Measurements from ENCODE around the gene AUP1. TPM values are rescaled to one million over a fixed set of nuclear protein-coding genes. Genes with fewer than 3 reads are reported as not detected.

AUP1 gene
- total and polyA plus RNA-seq, 10 of the 15 experiments (the other 5 are each of a cell fraction or from before 2014, with no cell fraction given), result 39.1 to 215 (median 138) TPM

DNA sequence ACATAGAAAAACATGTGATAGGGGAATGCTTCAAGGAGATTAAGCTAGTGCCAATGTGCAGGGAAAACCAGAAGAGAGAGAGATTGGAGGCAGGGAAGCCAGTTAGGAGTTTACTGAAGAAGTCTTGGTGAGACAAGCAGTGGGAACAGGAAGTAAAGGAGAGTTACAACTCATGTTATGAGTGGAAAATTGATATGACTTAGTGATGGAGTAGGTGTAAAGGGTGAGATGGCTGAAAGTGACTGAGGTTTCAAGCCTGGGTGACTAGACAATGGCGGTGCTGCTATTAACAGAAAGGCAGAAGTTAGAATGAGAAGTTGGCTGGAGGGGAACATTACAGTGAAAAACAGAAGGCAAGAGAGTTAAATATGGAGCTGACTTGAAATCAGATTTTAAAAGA, 41.6 kb upstream of the AUP1 start (continued):
- TF ChIP-seq, protein P1, sequence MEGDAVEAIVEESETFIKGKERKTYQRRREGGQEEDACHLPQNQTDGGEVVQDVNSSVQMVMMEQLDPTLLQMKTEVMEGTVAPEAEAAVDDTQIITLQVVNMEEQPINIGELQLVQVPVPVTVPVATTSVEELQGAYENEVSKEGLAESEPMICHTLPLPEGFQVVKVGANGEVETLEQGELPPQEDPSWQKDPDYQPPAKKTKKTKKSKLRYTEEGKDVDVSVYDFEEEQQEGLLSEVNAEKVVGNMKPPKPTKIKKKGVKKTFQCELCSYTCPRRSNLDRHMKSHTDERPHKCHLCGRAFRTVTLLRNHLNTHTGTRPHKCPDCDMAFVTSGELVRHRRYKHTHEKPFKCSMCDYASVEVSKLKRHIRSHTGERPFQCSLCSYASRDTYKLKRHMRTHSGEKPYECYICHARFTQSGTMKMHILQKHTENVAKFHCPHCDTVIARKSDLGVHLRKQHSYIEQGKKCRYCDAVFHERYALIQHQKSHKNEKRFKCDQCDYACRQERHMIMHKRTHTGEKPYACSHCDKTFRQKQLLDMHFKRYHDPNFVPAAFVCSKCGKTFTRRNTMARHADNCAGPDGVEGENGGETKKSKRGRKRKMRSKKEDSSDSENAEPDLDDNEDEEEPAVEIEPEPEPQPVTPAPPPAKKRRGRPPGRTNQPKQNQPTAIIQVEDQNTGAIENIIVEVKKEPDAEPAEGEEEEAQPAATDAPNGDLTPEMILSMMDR (IDR thresholded peaks at IDR 0.05 in 2 of 3, conservative IDR thresholded peaks at IDR 0.05 in 1 of 3; ENCODE audit: control insufficient read depth in 2 of 3, extremely low read depth in 1 of 3, insufficient read depth in 1 of 3, low read depth in 3 of 3, low read length in 3 of 3), result no peak
- TF ChIP-seq, protein P2, sequence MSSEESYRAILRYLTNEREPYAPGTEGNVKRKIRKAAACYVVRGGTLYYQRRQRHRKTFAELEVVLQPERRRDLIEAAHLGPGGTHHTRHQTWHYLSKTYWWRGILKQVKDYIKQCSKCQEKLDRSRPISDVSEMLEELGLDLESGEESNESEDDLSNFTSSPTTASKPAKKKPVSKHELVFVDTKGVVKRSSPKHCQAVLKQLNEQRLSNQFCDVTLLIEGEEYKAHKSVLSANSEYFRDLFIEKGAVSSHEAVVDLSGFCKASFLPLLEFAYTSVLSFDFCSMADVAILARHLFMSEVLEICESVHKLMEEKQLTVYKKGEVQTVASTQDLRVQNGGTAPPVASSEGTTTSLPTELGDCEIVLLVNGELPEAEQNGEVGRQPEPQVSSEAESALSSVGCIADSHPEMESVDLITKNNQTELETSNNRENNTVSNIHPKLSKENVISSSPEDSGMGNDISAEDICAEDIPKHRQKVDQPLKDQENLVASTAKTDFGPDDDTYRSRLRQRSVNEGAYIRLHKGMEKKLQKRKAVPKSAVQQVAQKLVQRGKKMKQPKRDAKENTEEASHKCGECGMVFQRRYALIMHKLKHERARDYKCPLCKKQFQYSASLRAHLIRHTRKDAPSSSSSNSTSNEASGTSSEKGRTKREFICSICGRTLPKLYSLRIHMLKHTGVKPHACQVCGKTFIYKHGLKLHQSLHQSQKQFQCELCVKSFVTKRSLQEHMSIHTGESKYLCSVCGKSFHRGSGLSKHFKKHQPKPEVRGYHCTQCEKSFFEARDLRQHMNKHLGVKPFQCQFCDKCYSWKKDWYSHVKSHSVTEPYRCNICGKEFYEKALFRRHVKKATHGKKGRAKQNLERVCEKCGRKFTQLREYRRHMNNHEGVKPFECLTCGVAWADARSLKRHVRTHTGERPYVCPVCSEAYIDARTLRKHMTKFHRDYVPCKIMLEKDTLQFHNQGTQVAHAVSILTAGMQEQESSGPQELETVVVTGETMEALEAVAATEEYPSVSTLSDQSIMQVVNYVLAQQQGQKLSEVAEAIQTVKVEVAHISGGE (CRISPR knock-in tag; IDR thresholded peaks at IDR 0.05), result no peak
- no peak for TF ChIP-seq TARDBP (IDR thresholded peaks at IDR 0.05; ENCODE audit: borderline replicate concordance)
- TF ChIP-seq NFYA (IDR thresholded peaks at IDR 0.05; ENCODE audit: borderline replicate concordance, low read depth, low read length), result no peak
- no peak for TF ChIP-seq HDAC6 (IDR thresholded peaks at IDR 0.05; ENCODE audit: unreplicated experiment)
- TF ChIP-seq IKZF2 (IDR thresholded peaks at IDR 0.05), result peak; percentile 99
- no peak for TF ChIP-seq HDAC2 (IDR thresholded peaks at IDR 0.05)
- TF ChIP-seq, protein P3, sequence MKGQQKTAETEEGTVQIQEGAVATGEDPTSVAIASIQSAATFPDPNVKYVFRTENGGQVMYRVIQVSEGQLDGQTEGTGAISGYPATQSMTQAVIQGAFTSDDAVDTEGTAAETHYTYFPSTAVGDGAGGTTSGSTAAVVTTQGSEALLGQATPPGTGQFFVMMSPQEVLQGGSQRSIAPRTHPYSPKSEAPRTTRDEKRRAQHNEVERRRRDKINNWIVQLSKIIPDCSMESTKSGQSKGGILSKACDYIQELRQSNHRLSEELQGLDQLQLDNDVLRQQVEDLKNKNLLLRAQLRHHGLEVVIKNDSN (IDR thresholded peaks at IDR 0.05; ENCODE audit: borderline replicate concordance, extremely low read length, insufficient read depth, low read depth, low read length), result no peak
- TF ChIP-seq, protein P4, sequence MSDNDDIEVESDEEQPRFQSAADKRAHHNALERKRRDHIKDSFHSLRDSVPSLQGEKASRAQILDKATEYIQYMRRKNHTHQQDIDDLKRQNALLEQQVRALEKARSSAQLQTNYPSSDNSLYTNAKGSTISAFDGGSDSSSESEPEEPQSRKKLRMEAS (IDR thresholded peaks at IDR 0.05; ENCODE audit: low read depth, low read length), result no peak
- no peak for TF ChIP-seq CHD4 (IDR thresholded peaks at IDR 0.05)
- no peak for TF ChIP-seq SREBF1 (IDR thresholded peaks at IDR 0.05; ENCODE audit: low read length)
- TF ChIP-seq SIX5 (IDR thresholded peaks at IDR 0.05; ENCODE audit: low read depth, low read length, severe bottlenecking), result no peak
- no peak for TF ChIP-seq POLR2AphosphoS2 (IDR thresholded peaks at IDR 0.05; ENCODE audit: low read depth, low read length)
- TF ChIP-seq SMARCA5 (IDR thresholded peaks at IDR 0.05), result no peak
- no peak for TF ChIP-seq SMAD5 (IDR thresholded peaks at IDR 0.05; ENCODE audit: low read depth)
- TF ChIP-seq ESRRA (IDR thresholded peaks at IDR 0.05; ENCODE audit: low read length), result no peak
- peak; percentile 86; the same call in 1 of the 2 replicates for TF ChIP-seq CBX5 (IDR thresholded peaks at IDR 0.05; ENCODE audit: low read depth)
- no peak for TF ChIP-seq RB1 (IDR thresholded peaks at IDR 0.05; ENCODE audit: borderline replicate concordance)
- TF ChIP-seq, protein P5, sequence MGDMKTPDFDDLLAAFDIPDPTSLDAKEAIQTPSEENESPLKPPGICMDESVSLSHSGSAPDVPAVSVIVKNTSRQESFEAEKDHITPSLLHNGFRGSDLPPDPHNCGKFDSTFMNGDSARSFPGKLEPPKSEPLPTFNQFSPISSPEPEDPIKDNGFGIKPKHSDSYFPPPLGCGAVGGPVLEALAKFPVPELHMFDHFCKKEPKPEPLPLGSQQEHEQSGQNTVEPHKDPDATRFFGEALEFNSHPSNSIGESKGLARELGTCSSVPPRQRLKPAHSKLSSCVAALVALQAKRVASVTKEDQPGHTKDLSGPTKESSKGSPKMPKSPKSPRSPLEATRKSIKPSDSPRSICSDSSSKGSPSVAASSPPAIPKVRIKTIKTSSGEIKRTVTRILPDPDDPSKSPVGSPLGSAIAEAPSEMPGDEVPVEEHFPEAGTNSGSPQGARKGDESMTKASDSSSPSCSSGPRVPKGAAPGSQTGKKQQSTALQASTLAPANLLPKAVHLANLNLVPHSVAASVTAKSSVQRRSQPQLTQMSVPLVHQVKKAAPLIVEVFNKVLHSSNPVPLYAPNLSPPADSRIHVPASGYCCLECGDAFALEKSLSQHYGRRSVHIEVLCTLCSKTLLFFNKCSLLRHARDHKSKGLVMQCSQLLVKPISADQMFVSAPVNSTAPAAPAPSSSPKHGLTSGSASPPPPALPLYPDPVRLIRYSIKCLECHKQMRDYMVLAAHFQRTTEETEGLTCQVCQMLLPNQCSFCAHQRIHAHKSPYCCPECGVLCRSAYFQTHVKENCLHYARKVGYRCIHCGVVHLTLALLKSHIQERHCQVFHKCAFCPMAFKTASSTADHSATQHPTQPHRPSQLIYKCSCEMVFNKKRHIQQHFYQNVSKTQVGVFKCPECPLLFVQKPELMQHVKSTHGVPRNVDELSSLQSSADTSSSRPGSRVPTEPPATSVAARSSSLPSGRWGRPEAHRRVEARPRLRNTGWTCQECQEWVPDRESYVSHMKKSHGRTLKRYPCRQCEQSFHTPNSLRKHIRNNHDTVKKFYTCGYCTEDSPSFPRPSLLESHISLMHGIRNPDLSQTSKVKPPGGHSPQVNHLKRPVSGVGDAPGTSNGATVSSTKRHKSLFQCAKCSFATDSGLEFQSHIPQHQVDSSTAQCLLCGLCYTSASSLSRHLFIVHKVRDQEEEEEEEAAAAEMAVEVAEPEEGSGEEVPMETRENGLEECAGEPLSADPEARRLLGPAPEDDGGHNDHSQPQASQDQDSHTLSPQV (IDR thresholded peaks at IDR 0.05), result no peak
- TF ChIP-seq ZNF384 (IDR thresholded peaks at IDR 0.05; ENCODE audit: borderline replicate concordance, low read depth, low read length), result no peak

Data from GM12878 (cell line).